ENCODE measurements around the gene CMTR2.
A peak's percentile ranks its signal among the peaks of the same experiment; 100 is the strongest.
"Not testable (repeated sequence)": the region's sequence is repeated elsewhere in the genome, so short reads cannot be mapped to it uniquely, and the experiment has no call there.

The CMTR2 gene, protein sequence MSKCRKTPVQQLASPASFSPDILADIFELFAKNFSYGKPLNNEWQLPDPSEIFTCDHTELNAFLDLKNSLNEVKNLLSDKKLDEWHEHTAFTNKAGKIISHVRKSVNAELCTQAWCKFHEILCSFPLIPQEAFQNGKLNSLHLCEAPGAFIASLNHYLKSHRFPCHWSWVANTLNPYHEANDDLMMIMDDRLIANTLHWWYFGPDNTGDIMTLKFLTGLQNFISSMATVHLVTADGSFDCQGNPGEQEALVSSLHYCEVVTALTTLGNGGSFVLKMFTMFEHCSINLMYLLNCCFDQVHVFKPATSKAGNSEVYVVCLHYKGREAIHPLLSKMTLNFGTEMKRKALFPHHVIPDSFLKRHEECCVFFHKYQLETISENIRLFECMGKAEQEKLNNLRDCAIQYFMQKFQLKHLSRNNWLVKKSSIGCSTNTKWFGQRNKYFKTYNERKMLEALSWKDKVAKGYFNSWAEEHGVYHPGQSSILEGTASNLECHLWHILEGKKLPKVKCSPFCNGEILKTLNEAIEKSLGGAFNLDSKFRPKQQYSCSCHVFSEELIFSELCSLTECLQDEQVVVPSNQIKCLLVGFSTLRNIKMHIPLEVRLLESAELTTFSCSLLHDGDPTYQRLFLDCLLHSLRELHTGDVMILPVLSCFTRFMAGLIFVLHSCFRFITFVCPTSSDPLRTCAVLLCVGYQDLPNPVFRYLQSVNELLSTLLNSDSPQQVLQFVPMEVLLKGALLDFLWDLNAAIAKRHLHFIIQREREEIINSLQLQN

DNA sequence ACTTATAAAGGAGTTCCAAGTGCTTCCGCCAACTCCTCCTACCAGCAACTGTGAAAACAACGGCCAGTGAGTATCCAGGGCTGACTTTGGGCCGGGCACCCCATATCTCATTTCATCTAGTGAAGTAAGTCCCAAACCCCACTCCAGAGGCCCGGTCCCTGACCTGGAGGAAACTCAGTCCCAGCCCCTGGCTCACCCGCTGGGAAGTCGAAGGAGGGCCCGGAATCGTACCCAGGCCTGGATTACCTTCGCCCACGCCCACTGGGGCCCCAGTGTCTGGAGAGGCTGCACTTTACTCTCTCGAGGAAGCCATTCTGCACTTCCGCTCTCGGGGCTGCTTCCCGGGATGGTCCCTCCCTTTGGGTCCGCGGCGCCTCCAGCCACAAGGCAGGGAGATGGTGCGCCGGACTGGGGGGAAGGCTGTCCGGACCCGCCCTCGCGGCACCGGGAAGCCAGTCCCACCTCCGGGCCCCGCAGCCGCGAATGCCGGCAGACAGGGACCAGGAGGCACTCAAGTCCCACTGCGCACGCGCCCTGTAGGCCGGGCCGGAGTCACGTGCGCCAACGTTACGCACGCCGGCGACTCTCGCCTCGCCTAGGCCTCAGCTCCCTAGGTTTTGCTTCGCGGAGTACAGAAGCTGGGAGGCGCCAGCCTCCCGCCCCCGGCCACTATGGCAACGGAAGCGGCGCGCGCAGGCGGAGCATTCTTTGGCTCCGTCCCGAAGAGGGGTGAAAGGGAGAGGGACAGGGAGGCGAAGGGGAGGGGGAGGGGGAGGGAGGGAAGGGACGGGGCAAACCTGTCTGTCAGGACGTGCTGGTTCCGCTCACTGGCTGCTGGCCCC lies at the start of gene CMTR2:
CMTR2 (minus strand) TSS at position 513 of the 842 bp plus-strand sequence. CDS start 3,482 bp downstream, outside the sequence.
- DNase-seq, result peak; percentile 88 to 98 (median 95)
- intact Hi-C loops (cut with DNase I), result no loop called here

DNA sequence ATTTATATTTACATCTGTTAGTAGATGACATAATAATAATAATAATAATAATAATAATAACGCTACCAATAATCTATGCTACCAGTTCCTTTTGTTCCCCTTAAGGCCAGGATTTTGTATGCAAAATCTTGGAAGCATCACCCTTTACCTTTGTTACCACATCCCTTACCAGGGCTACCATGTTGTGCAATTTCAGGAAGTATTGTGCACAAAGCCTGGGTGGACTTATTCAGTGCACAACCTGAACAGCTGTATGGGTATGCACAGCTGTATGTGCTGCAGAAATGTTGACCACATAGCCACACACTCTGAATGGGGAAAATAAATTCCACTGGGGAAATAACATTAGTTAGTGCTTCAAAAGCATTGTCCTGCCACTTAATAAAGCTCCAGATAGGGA lies 49.4 kb upstream of the CMTR2 start:
- DNase-seq, result peak in 1 of 42 donors; percentile 22
- intact Hi-C loops (cut with DNase I), result no loop called here

DNA sequence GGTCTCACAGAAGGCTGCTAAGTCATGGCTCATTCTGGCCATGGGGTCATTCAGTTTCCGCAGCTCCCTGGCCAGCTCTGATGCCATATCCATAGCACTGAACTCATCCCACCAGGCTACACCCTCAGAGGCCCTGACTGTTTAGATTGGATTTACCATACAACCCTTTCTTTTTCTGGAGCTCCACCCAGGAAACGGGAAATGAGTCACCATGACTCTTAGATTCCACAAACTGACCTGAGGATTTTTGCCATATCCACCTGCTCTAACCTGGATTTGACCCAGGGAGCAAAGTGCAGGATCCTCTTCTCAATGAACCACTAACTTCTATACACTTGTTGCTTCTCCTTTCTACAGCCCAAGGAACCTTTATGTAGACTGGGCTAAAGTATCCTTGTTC lies 49.0 kb upstream of the CMTR2 start:
- DNase-seq, result no peak
- intact Hi-C loops (cut with DNase I), result no loop called here

DNA sequence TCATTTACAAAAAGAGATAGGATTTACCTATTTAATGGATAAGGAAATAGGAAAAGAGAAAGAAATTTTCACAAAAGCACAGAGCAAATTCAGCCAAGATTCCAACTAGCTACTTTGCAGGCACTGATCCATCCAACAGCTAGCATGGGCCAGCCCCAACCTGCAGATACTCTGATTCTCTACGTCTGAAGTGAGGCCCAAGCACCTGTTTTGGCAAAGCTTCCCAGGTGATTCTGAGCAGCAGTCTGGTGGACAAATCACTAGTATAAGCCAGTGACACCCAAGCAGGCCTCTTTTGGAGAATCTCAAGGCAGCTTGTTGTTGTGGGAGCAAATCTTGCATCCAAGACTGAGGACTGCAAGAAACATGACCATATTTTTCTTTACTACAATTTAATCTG lies 48.4 kb upstream of the CMTR2 start:
- intact Hi-C loops (cut with DNase I), result no loop called here

DNA sequence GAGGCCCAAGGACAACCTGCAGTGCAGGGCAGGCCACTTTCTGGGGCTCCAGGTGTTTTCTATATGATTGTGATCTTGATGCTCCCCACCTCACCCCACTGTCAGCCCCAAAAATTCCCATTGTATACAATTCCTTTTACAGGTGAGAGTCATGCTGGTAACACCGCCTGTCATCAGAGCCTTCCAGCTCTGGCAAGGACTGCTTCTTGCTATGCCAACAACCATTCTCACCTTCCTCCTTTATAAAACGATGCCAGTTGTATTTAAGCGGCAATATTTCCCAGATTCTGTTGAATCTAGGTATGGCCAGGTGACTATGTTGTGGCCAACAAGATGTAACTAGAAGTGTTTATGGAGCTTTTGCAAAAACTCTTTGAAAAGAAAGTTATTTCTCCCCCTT lies 38.9 kb upstream of the CMTR2 start:
- intact Hi-C loops (cut with DNase I), result no loop called here
- no peak for DNase-seq

More for the DNA sequence above, 48.4 kb upstream of the CMTR2 start:
- peak in 1 of 42 donors; percentile 28 for DNase-seq

DNA sequence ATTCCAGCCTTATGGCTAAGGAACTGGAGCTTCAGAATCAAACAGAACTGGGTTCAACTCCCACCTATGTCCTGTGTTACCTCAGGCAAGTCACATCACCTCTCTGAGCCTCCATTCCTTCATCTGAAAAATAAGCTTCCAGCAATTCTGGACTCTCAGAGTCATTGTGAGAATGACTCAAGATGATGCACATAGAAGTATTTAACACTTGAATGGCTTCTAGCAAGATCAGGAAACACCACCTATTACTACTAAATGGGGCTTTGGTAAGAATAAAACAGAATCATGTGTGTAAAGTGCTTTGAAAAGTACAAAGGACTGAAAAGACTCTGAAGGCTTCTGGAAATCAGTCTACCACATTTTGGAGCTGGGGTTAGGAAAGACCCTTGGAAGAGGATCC lies 38.5 kb upstream of the CMTR2 start:
- intact Hi-C loops (cut with DNase I), result no loop called here
- DNase-seq, result no peak

DNA sequence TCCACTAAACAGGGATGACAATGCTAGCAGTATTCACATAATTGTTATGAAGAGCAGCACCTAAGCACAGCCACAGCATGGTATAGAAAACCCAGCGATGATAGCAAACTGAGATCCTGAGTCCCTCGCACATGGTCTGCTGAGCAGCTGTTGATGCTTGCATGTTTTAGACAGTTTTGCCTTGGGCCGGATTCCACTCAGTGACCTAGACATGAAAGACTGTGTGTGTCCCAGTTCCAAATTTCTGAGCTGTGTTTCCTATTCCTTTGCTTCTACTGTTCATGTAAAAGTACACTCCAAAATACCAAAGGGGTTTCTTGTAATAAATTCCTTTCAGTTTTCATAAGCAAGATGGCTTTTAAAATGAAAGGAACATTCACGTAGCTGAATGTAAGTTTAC lies 30.8 kb upstream of the CMTR2 start:
- intact Hi-C loops (cut with DNase I), result no loop called here
- no peak for DNase-seq

DNA sequence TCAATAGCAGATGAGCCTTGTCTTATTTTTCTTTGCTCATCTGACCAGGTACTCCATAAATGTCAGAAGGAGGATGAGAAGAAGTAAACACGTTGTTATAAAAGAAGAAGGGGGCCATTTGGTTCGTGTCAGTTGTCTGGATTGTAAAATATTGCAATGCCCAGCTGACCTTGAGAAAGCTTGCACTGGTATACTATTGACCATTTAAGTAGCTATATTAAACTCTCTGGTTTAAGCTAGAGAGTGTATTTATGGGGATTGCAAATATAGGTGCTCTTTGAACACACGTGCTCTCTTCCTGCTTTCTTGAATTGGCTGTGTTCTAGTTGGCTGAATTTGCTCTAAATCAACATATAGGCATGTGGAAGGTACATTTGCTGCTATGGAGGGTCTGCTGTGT lies 26.1 kb upstream of the CMTR2 start:
- DNase-seq, result no peak
- intact Hi-C loops (cut with DNase I), result no loop called here

DNA sequence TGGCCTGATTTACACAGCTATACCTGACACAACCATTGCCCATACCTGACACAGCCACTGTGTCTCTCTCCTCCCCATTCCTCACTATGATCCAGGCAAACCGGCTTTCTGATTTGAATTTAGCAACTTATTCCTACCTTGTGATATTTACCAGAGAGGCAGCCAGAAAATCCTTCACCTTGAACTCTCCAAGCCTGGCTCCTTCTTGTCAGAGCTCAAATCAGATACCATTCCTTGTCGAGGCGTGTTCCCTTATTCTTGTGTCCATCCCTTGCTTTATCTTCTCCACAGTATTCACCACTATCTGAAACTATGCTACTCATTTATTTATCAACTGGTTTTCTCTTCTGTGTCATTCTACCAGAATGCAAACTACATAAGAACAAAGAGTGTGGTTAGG lies 24.4 kb upstream of the CMTR2 start:
- DNase-seq; intact Hi-C loops (cut with DNase I): not testable (repeated sequence)

DNA sequence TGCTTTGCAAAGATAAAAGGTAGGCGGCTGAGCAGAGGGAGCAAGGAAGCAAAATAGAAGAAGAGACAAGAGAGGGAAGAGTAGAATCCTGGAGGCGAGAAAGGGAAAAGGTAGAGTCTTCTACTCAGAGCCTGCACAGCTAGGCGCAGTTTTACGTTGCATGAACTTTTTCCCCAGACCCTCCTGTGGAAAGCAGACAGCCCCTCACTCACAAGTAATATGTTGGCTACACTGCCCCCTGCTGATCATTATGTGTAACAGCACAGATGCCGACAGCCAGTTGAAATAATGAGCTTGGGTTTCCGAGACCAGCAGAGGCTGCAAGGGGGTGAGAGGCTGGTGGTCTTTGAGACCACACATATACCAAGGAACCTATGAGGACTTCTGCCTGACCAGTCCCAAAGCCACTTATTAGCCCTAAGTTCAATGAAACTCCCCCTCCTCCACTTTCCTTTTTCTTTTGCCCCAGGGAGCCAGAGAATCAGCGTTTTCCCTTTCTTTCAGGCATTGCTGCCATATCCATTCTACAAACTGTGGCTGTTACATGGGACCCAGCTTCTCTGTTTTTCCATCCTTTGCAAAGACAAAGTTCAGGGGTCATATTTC lies 22.5 kb upstream of the CMTR2 start:
- intact Hi-C loops (cut with DNase I), result no loop called here
- peak in 33 of 42 donors; percentile 10 to 73 (median 32) for DNase-seq

DNA sequence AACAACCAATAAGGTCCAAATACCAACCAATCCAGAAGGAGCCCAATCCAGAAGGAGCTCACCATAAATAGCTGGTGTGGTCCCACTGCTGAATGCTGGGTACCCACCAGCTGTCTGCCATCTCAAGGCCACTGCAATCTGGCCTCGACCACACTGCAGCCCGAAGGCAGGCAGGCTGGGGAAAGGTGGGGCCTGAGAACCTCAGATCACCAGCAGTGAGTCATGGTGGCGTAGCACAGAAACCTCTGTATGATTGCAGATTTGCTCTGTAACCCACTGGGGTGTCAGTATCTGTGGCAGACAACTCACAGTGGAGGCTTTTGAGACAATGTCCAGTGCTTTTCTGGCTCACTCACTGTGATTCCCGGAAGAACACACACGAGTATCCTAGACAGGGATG lies 14.7 kb upstream of the CMTR2 start:
- intact Hi-C loops (cut with DNase I), result no loop called here
- no peak for DNase-seq

DNA sequence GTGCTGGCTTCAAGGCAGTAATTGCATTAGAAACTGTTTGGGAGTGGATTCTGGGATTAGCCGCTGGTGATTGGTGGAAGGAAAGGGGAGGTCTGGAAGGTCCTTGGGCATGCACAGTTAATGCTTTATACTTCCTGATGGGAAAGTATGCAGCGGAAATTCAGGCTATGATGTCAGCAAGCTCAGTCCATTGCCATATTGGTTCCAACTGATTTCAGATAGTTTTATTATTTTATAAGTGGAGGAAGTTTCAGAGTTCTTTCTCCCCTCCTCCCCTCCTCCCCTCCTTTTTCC lies 8.1 kb upstream of the CMTR2 start:
- DNase-seq, result no peak
- intact Hi-C loops (cut with DNase I), result no loop called here

DNA sequence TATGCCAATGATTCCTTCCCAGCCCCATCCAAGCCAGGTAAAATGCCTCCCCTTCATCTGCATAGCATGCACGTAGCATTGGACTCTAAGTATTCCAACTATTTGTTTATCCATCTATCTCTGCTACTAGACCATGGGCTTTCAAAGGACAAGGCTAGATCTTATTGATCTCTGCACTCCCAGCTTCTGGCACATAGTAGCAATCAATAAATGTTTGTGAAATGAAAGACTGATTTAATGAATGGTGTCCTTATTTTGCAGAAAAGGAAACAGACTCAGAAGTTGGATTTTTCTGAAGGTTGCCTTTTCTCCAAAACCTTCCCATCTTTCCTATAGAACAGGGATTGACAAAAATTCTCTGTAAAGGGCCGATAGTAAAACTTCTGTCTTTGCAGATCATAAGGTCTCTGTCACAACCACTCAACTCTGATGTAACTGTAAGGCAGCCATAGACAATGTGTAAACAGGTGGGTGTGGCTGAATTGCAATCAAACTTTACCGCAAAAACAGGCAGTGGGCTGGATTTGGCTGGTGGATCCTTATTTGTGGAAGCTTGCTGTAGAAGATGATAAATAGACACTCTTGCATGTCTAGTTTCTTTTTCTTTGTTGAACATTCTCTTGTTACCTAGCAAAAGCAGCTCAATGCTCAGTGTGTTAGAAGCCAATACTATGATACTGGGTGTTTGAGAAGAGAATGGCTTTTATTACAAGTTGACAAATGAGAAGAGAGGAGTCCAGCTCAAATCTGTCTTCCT lies 7.6 kb upstream of the CMTR2 start:
- DNase-seq, result no peak

DNA sequence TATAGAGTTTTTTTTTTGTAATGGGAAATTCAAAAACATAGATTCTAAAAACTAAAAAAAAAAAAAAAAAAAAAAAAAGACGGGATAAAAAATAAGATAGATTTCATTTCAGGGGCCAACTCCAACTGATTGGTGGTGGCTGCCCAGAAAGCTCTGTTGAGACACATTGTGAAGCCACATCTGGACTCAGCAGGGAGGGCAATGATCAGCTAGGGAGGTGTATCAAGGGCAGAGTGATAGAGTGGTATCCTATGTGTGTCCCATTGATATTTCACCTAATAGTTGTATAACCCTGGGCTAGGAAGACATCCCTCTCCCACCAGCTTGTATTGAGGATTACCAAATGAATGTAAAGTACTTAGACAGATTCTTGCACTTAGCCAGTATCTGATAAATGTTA lies 6.7 kb upstream of the CMTR2 start:
- no peak for DNase-seq
- intact Hi-C loops (cut with DNase I), result no loop called here

More for the DNA sequence above, 7.6 kb upstream of the CMTR2 start:
- intact Hi-C loops (cut with DNase I), result no loop called here

DNA sequence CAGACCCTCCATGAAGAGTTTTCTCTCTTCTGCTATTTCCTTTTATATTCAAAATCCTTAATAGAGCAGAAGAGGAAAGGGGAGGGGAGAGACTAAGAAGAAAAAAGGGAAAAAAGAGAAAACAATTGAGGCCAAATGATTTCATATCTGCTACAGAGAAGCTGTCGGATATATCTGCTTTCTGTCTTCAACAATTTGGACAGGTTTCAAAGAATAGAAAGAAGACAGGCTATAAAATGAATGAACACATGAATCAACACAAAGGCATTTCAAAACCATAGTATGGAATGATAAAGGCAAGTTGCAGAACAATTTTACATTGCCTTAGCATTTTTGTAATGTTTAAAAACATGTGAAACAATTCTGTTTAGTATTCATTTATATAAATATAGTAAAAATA lies 4.7 kb upstream of the CMTR2 start:
- DNase-seq, result no peak
- intact Hi-C loops (cut with DNase I), result no loop called here

DNA sequence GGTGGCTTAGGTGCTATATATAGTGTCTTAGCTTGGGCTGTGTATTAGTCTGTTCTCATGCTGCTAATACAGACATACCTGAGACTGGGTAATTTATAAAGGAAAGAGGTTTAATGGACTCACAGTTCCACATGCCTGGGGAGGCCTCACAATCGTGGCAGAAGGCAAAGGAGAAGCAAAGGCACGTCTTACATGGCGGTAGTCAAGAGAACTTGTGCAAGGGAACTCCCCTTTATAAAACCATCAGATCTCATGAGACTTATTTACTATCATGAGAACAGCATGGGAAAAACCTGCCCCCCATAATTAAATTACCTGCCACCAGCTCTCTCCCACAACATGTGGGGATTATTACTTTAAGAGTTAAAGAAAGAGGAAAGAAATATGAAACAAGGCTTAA lies 2.9 kb upstream of the CMTR2 start:
- intact Hi-C loops (cut with DNase I); DNase-seq: not testable (repeated sequence)

DNA sequence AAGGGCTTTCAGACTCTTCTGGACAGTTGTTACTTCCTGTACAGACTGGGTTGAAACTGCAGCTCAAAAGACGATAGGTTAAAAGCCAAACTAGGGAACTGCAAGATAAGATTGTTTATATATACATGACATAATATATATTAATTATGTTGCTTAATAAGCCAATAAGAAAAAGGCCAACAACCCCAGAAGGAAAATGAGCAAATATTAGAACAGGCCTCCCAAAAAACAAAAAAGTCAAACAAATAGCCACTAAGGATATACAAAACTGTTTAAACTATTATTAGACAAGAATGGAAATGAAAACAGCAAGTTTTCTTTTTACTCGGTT lies 495 bp upstream of the CMTR2 start:
- DNase-seq, result no peak
- intact Hi-C loops (cut with DNase I), result no loop called here

DNA sequence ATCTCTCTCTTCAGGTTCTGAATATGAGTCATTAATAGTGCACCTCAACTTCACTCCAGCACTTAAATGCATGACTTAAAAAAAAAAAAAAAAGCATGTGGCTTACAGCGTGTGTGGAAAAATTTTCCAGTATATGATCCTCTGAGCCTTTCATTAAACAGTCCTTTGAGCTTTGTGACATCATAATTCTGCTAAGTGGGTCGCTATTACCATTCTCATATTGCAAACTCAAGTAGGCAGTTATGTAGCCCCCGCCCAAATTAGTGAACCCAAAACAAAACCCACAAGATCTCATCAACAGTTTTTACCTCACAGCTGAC lies 672 bp downstream of the CMTR2 start:
- intact Hi-C loops (cut with DNase I), result no loop called here
- no peak for DNase-seq

DNA sequence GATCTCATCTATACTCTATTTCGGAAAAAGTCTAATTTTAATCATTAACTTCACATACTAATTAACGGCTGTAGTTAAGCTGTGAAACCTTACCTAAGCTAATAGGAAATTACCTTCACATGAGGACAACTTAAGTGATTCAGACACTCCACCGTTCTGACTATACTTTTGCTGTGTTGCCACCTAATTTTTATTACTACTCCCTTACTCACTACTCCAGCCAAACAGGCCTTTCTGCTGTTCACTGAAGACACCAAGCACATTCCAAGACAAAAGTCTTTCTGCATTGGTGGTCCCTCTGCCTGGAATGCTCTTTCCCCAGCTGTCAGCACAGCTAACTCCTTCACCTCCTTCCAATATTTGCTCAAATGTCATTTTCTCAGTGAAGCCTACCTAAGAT lies 1.3 kb downstream of the CMTR2 start:
- intact Hi-C loops (cut with DNase I), result no loop called here
- DNase-seq, result no peak
